Panc1 (cell line): Measurements from ENCODE around the gene CSMD2. TPM values are rescaled to one million over a fixed set of nuclear protein-coding genes. Genes with fewer than 3 reads are reported as not detected.

Experiments
- ATAC-seq: fragments of 200-7000 bp; cut with Tn5 transposase; 2 replicates; pipeline ENCODE4 v1.9.1; 2020; ENCODE audit warnings: mild to moderate bottlenecking, moderate library complexity
- BruUV-seq: library from RNA; stranded (reverse); fragments of 400-500 nt; replicated peaks from 2 replicates; lab custom pipeline; 2021; lab: Mats Ljungman, UMichigan
- CTCF ChIA-PET: fragments of 300-600 bp; sonication (Branson Sonifier 250); formaldehyde crosslinking; loops from one replicate; lab custom pipeline; 2022; ENCODE audit warnings: antibody characterized with exemption; lab: Charles Lee
- POLR2A ChIA-PET: fragments of 300-600 bp; sonication (Branson Sonifier 250); formaldehyde crosslinking; loops from one replicate; lab custom pipeline; 2022; ENCODE audit warnings: antibody characterized with exemption; lab: Charles Lee
- DNase-seq: peaks from one replicate; pipeline ENCODE4 v3.0.0-alpha.2; 2010; ENCODE audit warnings: low read depth, low spot score
- H3K27ac ChIP-seq: 2 replicates; pipeline ENCODE4 v1.5.1; 2011; ENCODE audit warnings: mild to moderate bottlenecking, low read length, inconsistent platforms
- H3K27me3 ChIP-seq: fragments of 200-500 bp; sonication (Bioruptor generic); 2 replicates; pipeline ENCODE4 v1.6.0; 2014; ENCODE audit warnings: low read length, inconsistent platforms; ENCODE audit not compliant: control insufficient read depth, insufficient read depth
- H3K36me3 ChIP-seq: fragments of 200-500 bp; sonication (Bioruptor generic); 2 replicates; pipeline ENCODE4 v1.5.1; 2014; ENCODE audit warnings: inconsistent platforms, mild to moderate bottlenecking, low read length, moderate library complexity; ENCODE audit not compliant: control insufficient read depth, insufficient read depth
- H3K4me1 ChIP-seq: 2 replicates; pipeline ENCODE4 v1.5.1; 2011; ENCODE audit warnings: inconsistent platforms, mild to moderate bottlenecking, low read length, moderate library complexity; ENCODE audit not compliant: control insufficient read depth, insufficient read depth
- H3K4me3 ChIP-seq, 2 experiments: 2 replicates each; pipeline ENCODE4 v1.5.1; 2011 to 2012; ENCODE audit warnings: low read depth in 2 of 2, low read length in 2 of 2, mild to moderate bottlenecking in 2 of 2, inconsistent platforms in 1 of 2, moderate library complexity in 1 of 2
- H3K9me3 ChIP-seq: fragments of 200-500 bp; sonication (Bioruptor generic); 2 replicates; pipeline ENCODE4 v1.5.1; 2014; ENCODE audit warnings: low read depth, mild to moderate bottlenecking, inconsistent platforms, low read length, moderate library complexity; ENCODE audit not compliant: control insufficient read depth, insufficient read depth
- POLR2AphosphoS5 ChIP-seq: IDR thresholded peaks from 2 replicates; pipeline ENCODE4 v1.6.1; 2012; ENCODE audit warnings: mild to moderate bottlenecking, low read depth, low read length, moderate library complexity
- SIN3A ChIP-seq: IDR thresholded peaks from 2 replicates; pipeline ENCODE4 v1.6.1; 2012; ENCODE audit warnings: low read depth, mild to moderate bottlenecking, low read length, moderate library complexity, borderline replicate concordance; ENCODE audit not compliant: insufficient read depth
- TCF7L2 ChIP-seq: IDR thresholded peaks from 2 replicates; pipeline ENCODE4 v1.6.1; 2011; ENCODE audit warnings: mild to moderate bottlenecking, low read depth, low read length, inconsistent platforms
- in situ Hi-C: cut with HindIII; loops from 2 replicates; pipeline ENCODE4 v1.10.0; 2016; ENCODE audit warnings: low sequenced_read_pairs, low pct_unique_long_range_greater_than_20kb
- intact Hi-C: fragments of 100-400 bp; cut with micrococcal nuclease; formaldehyde crosslinking; loops from one replicate; pipeline ENCODE4 v1.10.0; 2022; ENCODE audit not compliant: unreplicated experiment
- total RNA-seq: library from RNA; stranded (reverse); gene quantifications from one replicate; pipeline ENCODE4 v1.2.1, GENCODE V29; 2021; ENCODE audit not compliant: unreplicated experiment
- TF ChIP-seq, protein P1 (sequence below): fragments of 450-650 bp; IDR thresholded peaks from 2 replicates; pipeline ENCODE4 v1.5.1; 2017; ENCODE audit warnings: mild to moderate bottlenecking
- TF ChIP-seq, protein P2 (sequence below), 2 experiments: IDR thresholded peaks; 2 replicates each; pipeline ENCODE4 v1.6.1; 2011 to 2012; ENCODE audit warnings: low read depth in 2 of 2, control low read depth in 1 of 2, low read length in 1 of 2, mild to moderate bottlenecking in 1 of 2, moderate library complexity in 1 of 2; ENCODE audit not compliant: insufficient read depth in 1 of 2

The CSMD2 gene
- total RNA-seq, 1 experiment from 2014 or later, result not detected

GRCh38 chr1:33852711-33853110 lies 312.3 kb downstream of the CSMD2 start:
- H3K4me1 ChIP-seq, result no peaks in the 10 kb centered on the region
- POLR2A ChIA-PET, result no interaction called here
- H3K9me3 ChIP-seq, result no peaks in the 10 kb centered on the region
- 0 out of 2 replicates have a peak, but pooled peaks cover 2% of the 10 kb centered on the region for H3K27me3 ChIP-seq
- TF ChIP-seq, protein P1, sequence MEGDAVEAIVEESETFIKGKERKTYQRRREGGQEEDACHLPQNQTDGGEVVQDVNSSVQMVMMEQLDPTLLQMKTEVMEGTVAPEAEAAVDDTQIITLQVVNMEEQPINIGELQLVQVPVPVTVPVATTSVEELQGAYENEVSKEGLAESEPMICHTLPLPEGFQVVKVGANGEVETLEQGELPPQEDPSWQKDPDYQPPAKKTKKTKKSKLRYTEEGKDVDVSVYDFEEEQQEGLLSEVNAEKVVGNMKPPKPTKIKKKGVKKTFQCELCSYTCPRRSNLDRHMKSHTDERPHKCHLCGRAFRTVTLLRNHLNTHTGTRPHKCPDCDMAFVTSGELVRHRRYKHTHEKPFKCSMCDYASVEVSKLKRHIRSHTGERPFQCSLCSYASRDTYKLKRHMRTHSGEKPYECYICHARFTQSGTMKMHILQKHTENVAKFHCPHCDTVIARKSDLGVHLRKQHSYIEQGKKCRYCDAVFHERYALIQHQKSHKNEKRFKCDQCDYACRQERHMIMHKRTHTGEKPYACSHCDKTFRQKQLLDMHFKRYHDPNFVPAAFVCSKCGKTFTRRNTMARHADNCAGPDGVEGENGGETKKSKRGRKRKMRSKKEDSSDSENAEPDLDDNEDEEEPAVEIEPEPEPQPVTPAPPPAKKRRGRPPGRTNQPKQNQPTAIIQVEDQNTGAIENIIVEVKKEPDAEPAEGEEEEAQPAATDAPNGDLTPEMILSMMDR, result 0 out of 2 replicates have a peak, but pooled peaks have one; percentile 4
- no peak for TF ChIP-seq POLR2AphosphoS5
- BruUV-seq, result no TSS peak
- no peaks in the 10 kb centered on the region for H3K36me3 ChIP-seq
- ATAC-seq (no peak), DNase-seq (no peak)
- intact Hi-C loops (no loop called here), in situ Hi-C loops (no loop called here)
- H3K4me3 ChIP-seq, result no peak overlapping the region
- H3K27ac ChIP-seq, result no peak overlapping the region
- CTCF ChIA-PET, result no interaction called here

- ChIA-PET POLR2A (no interaction called here), CTCF (no interaction called here)
Observed at GRCh38 chr1:33850481-33850880, 314.5 kb downstream of the CSMD2 start.

More at GRCh38 chr1:33850481-33850880, 314.5 kb downstream of the CSMD2 start:
- Histone ChIP-seq H3K27ac (no peak overlapping the region), H3K9me3 (no peaks in the 10 kb centered on the region), H3K4me3 (no peak overlapping the region), H3K4me1 (no peaks in the 10 kb centered on the region), H3K27me3 (0 out of 2 replicates have a peak, but pooled peaks cover 2% of the 10 kb centered on the region), H3K36me3 (no peaks in the 10 kb centered on the region)
- in situ Hi-C loops (no loop called here), intact Hi-C loops (no loop called here)
- ATAC-seq, result no peak
- no peak for TF ChIP-seq TCF7L2
- no peak for TF ChIP-seq SIN3A
- TF ChIP-seq POLR2AphosphoS5, result no peak
- TF ChIP-seq, protein P2, sequence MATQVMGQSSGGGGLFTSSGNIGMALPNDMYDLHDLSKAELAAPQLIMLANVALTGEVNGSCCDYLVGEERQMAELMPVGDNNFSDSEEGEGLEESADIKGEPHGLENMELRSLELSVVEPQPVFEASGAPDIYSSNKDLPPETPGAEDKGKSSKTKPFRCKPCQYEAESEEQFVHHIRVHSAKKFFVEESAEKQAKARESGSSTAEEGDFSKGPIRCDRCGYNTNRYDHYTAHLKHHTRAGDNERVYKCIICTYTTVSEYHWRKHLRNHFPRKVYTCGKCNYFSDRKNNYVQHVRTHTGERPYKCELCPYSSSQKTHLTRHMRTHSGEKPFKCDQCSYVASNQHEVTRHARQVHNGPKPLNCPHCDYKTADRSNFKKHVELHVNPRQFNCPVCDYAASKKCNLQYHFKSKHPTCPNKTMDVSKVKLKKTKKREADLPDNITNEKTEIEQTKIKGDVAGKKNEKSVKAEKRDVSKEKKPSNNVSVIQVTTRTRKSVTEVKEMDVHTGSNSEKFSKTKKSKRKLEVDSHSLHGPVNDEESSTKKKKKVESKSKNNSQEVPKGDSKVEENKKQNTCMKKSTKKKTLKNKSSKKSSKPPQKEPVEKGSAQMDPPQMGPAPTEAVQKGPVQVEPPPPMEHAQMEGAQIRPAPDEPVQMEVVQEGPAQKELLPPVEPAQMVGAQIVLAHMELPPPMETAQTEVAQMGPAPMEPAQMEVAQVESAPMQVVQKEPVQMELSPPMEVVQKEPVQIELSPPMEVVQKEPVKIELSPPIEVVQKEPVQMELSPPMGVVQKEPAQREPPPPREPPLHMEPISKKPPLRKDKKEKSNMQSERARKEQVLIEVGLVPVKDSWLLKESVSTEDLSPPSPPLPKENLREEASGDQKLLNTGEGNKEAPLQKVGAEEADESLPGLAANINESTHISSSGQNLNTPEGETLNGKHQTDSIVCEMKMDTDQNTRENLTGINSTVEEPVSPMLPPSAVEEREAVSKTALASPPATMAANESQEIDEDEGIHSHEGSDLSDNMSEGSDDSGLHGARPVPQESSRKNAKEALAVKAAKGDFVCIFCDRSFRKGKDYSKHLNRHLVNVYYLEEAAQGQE (IDR thresholded peaks at IDR 0.05; ENCODE audit: insufficient read depth in 1 of 2, low read depth in 2 of 2, low read length in 1 of 2), result no peak
- TF ChIP-seq, protein P1, result no peak
- no TSS peak for BruUV-seq
- no peak for DNase-seq
